NCI-H345 treated with DMSO at 0.1 percent for 48 hours (cell line): Measurements from ENCODE around the gene CYSRT1.
A peak's percentile ranks its signal among the peaks of the same experiment; 100 is the strongest.

Experiments used
- DNase-seq: peaks from one replicate; lab custom pipeline; 2025; ENCODE audit not compliant: unreplicated experiment; lab: John Stamatoyannopoulos, UW

CYSRT1 gene

GRCh38 chr9:137205126-137206069, 19.6 kb upstream of the CYSRT1 start, which contains the start of the genes NDOR1 and TMEM203:
NDOR1 (plus strand) TSS chr9:137205700; CDS start chr9:137205778, 78 bp downstream.
TMEM203 (minus strand) TSS chr9:137205648; CDS start chr9:137205414, 234 bp downstream.
- peak; percentile 58 for DNase-seq

- no peak for DNase-seq
Observed at GRCh38 chr9:137206602-137207001, 18.4 kb upstream of the CYSRT1 start.

- no peak for DNase-seq
Observed at GRCh38 chr9:137211532-137211931, 13.4 kb upstream of the CYSRT1 start.

GRCh38 chr9:137212520-137212919, 12.5 kb upstream of the CYSRT1 start:
- DNase-seq: no peak

GRCh38 chr9:137213160-137214060, 11.6 kb upstream of the CYSRT1 start:
- no peak for DNase-seq

GRCh38 chr9:137214620-137215019, 10.4 kb upstream of the CYSRT1 start:
- no peak for DNase-seq

- DNase-seq: no peak
Observed at GRCh38 chr9:137215196-137215986, 9.6 kb upstream of the CYSRT1 start.

GRCh38 chr9:137216188-137216965, 8.6 kb upstream of the CYSRT1 start:
- no peak for DNase-seq

- no peak for DNase-seq
Observed at GRCh38 chr9:137217276-137218211, 7.4 kb upstream of the CYSRT1 start.

GRCh38 chr9:137218212-137218753, 6.7 kb upstream of the CYSRT1 start:
- no peak for DNase-seq

GRCh38 chr9:137218754-137219271, 6.2 kb upstream of the CYSRT1 start:
- DNase-seq: no peak

- DNase-seq: no peak
Observed at GRCh38 chr9:137219757-137220316, 5.1 kb upstream of the CYSRT1 start.

GRCh38 chr9:137220317-137221094, 4.5 kb upstream of the CYSRT1 start:
- no peak for DNase-seq

- no peak for DNase-seq
Observed at GRCh38 chr9:137221095-137221505, 3.9 kb upstream of the CYSRT1 start.

- DNase-seq: no peak
Observed at GRCh38 chr9:137221506-137222111, 3.4 kb upstream of the CYSRT1 start.

GRCh38 chr9:137222190-137223077, 2.5 kb upstream of the CYSRT1 start, which contains the start of gene RNF208:
RNF208 (minus strand) TSS chr9:137222240; CDS start chr9:137221212, 1,028 bp downstream.
- DNase-seq: no peak
